GM10266 (cell line): ENCODE data around the gene LRP5.

ENCODE experiments used
- DNase-seq: peaks from one replicate; pipeline ENCODE4 v3.0.0; 2012; ENCODE audit errors: extremely low spot score
- CTCF ChIP-seq: IDR thresholded peaks from 2 replicates; pipeline ENCODE4 v1.5.1; 2012; ENCODE audit warnings: mild to moderate bottlenecking, low read depth; ENCODE audit not compliant: control insufficient read depth, insufficient read depth; ENCODE audit errors: missing control alignments

Gene LRP5

GRCh38 chr11:68463714-68464113 lies 151.3 kb downstream of the LRP5 start:
- no peak for DNase-seq
- no peak for TF ChIP-seq CTCF

GRCh38 chr11:68467201-68467834 lies 154.9 kb downstream of the LRP5 start:
- no peak for TF ChIP-seq CTCF
- DNase-seq: no peak

GRCh38 chr11:68468217-68468828 lies 155.9 kb downstream of the LRP5 start:
- peak; percentile 64 for DNase-seq
- no peak for TF ChIP-seq CTCF

- no peak for TF ChIP-seq CTCF
- DNase-seq: no peak
Measured at GRCh38 chr11:68469122-68469521, 156.7 kb downstream of the LRP5 start.

GRCh38 chr11:68469642-68470041 lies 157.3 kb downstream of the LRP5 start:
- DNase-seq: no peak
- TF ChIP-seq CTCF: no peak

GRCh38 chr11:68470304-68470811 lies 158.0 kb downstream of the LRP5 start:
- no peak for TF ChIP-seq CTCF
- DNase-seq: no peak
